Upper lobe of left lung (tissue), 6 donors: ENCODE measurements around the gene RDH8. TPM values are rescaled to one million over a fixed set of nuclear protein-coding genes. Genes with fewer than 3 reads are reported as not detected.
A peak's percentile ranks its signal among the peaks of the same experiment; 100 is the strongest.

Experiments used
- ATAC-seq, 2 donors: fragments of 200-7000 bp; cut with Tn5 transposase; one replicate each; pipeline ENCODE4 v1.9.1; 2022; ENCODE audit warnings: mild to moderate bottlenecking in 2 of 2, moderate library complexity in 2 of 2; ENCODE audit not compliant: low FRiP score in 2 of 2
- DNase-seq, 2 donors: peaks; one replicate each; pipeline ENCODE4 v3.0.0-alpha.2; 2019 to 2020
- H3K27ac ChIP-seq, 4 donors: fragments of 200-600 bp; sonication (generic); one replicate each; pipeline ENCODE4 v1.5.1; 2016 to 2019
- H3K27me3 ChIP-seq, 4 donors: fragments of 200-600 bp; sonication (generic); one replicate each; pipeline ENCODE4 v1.5.1; 2017 to 2019
- H3K36me3 ChIP-seq, 4 donors: fragments of 200-600 bp; sonication (generic); one replicate each; pipeline ENCODE4 v1.5.1; 2016 to 2019
- H3K4me1 ChIP-seq, 4 donors: fragments of 200-600 bp; sonication (generic); one replicate each; pipeline ENCODE4 v1.5.1; 2018 to 2019
- H3K4me3 ChIP-seq, 4 donors: fragments of 200-600 bp; sonication (generic); one replicate each; pipeline ENCODE4 v1.5.1; 2017 to 2019; ENCODE audit warnings: mild to moderate bottlenecking in 2 of 4, moderate library complexity in 1 of 4
- H3K9me3 ChIP-seq, 4 donors: fragments of 200-600 bp; sonication (generic); one replicate each; pipeline ENCODE4 v1.5.1; 2018 to 2019
- POLR2A ChIP-seq, 4 donors: fragments of 450-650 bp; IDR thresholded peaks; one replicate each; pipeline ENCODE4 v1.5.1; 2016 to 2017; ENCODE audit warnings: antibody characterized with exemption in 4 of 4, mild to moderate bottlenecking in 2 of 4
- WGBS, 2 donors: methylation state at CpG; one replicate each; pipeline ENCODE4 v1.1.5; 2017 to 2018; 5-methylcytosine and 5-hydroxymethylcytosine counted together
- small RNA-seq, 4 donors: library from RNA; depleted of rRNA; stranded (forward); fragments of <200 nt; gene quantifications; one replicate each; pipeline ENCODE3, GENCODE V24; 2016
- total RNA-seq, 6 donors: library from RNA; depleted of rRNA in 4 of 6; stranded (reverse); fragments of >200 nt in 4 of 6; gene quantifications; one replicate each; pipeline versions ENCODE4 v1.1.0 to v1.2.1, GENCODE V29; 2016 to 2021
- TF ChIP-seq, protein P1 (sequence below), 6 experiments: fragments of 450-650 bp in 4 of 6; fragments of 200-600 bp in 2 of 6; sonication (generic) in 2 of 6; IDR thresholded peaks; one replicate each; pipeline ENCODE4 v1.5.1; 2016 to 2019; ENCODE audit warnings: antibody characterized with exemption in 6 of 6
- donor health status: DM: no; HTN: no; CAD: no; lungs with moderate emphysema.
- donor health status: DM: no; HTN: yes; CAD: no; lungs with severe emphysema.

RDH8 gene
- total RNA-seq, 6 donors from 2014 or later, result not detected

DNA sequence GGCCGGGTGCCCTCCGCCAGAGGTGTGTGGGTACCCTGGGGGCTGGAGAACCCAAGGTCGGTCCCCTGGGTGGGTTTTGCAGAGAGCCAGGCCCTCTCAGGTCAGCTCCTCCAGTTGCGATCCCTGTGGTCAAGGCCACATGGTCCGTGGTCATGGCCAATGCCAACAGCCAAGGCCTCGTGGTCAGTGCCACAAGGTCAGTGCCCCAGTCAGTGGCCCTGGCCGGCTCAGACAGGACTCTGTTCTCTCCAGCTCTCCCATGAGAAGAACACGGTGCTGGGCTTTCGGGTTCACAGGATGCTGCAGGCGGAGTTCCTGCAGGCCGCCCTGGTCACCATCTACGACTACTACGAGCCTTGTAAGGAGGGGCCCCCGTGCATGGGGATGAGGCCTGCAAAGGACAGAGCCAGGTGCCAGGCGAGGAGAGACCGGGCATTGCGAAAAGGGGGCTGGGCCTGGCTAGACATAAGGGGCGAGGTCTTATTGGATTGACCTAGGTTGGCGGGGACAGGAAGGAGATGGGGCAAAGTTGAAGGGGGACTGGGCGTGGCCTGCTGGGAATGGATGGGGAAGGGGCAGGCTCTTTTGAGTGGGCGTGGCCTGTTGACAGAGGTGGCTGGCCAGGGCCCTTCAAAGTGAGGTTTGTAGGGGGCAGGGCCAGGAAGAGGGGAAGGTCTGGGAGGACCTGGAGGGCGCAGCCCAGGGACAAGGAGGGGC, 57.6 kb downstream of the RDH8 start:
- no peak for DNase-seq
- no peaks in the 10 kb centered on the region for H3K27me3 ChIP-seq
- ATAC-seq, result peak in 1 of 2 donors; percentile 6
- no peaks in the 10 kb centered on the region for H3K36me3 ChIP-seq
- no peak overlapping the region for H3K4me3 ChIP-seq
- whole genome bisulfite sequencing, 2 donors, result 74 to 80% methylated on average over 18 of the region's 22 CpGs
- H3K9me3 ChIP-seq, result peaks cover 0 to 10% (median 4%) of the 10 kb centered on the region in 4 donors
- H3K4me1 ChIP-seq, result no peaks in the 10 kb centered on the region
- no peak overlapping the region for H3K27ac ChIP-seq
- TF ChIP-seq, protein P1, sequence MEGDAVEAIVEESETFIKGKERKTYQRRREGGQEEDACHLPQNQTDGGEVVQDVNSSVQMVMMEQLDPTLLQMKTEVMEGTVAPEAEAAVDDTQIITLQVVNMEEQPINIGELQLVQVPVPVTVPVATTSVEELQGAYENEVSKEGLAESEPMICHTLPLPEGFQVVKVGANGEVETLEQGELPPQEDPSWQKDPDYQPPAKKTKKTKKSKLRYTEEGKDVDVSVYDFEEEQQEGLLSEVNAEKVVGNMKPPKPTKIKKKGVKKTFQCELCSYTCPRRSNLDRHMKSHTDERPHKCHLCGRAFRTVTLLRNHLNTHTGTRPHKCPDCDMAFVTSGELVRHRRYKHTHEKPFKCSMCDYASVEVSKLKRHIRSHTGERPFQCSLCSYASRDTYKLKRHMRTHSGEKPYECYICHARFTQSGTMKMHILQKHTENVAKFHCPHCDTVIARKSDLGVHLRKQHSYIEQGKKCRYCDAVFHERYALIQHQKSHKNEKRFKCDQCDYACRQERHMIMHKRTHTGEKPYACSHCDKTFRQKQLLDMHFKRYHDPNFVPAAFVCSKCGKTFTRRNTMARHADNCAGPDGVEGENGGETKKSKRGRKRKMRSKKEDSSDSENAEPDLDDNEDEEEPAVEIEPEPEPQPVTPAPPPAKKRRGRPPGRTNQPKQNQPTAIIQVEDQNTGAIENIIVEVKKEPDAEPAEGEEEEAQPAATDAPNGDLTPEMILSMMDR (IDR thresholded peaks at IDR 0.05), result no peak
- no peak for TF ChIP-seq POLR2A (IDR thresholded peaks at IDR 0.05)

Small RNAs within 50 kb of the gene (small RNA-seq; reads per million reads assigned to genes)
- 0 reads per million in 4 donors for gene MIR5589

Other genes starting within 250 kb of the RDH8 start
- gene ZNF846, start 244.7 kb upstream of the RDH8 start, total RNA-seq, result 10 to 100 TPM in 5 of 6 donors, 1 to 10 TPM in 1; 5.6 to 36.7 (median 15.0) TPM
- 10 to 100 TPM; 14.8 to 48.2 (median 32.3) TPM for gene FBXL12, start 194.4 kb upstream of the RDH8 start, total RNA-seq
- 100 to 1,000 TPM in 5 of 6 donors, 10 to 100 TPM in 1; 61.8 to 405 (median 255) TPM for gene UBL5, start 185.6 kb upstream of the RDH8 start, total RNA-seq
- gene PIN1, start 178.2 kb upstream of the RDH8 start, total RNA-seq, result 10 to 100 TPM; 38.8 to 87.5 (median 70.7) TPM
- gene OLFM2, start 77.0 kb upstream of the RDH8 start, total RNA-seq, result 10 to 100 TPM in 1 of 6 donors, 1 to 10 TPM in 3, under 1 TPM in 1, not detected in 1; 0.98 to 11.3 (median 4.7) TPM
- 10 to 100 TPM in 3 of 6 donors, 1 to 10 TPM in 3; 1.3 to 31.4 (median 11.2) TPM for gene COL5A3, start 3.0 kb upstream of the RDH8 start, total RNA-seq
- gene SHFL, start 72.8 kb downstream of the RDH8 start, total RNA-seq, result 10 to 100 TPM; 28.9 to 95.3 (median 39.0) TPM
- gene ANGPTL6, start 89.2 kb downstream of the RDH8 start, total RNA-seq, result 1 to 10 TPM in 2 of 6 donors, under 1 TPM in 2, not detected in 2; 0.17 to 2.0 (median 1.4) TPM
- gene PPAN, start 92.9 kb downstream of the RDH8 start, total RNA-seq, result 10 to 100 TPM; 18.3 to 46.8 (median 37.8) TPM
- gene P2RY11, start 98.2 kb downstream of the RDH8 start, total RNA-seq, result 10 to 100 TPM in 5 of 6 donors, 1 to 10 TPM in 1; 5.4 to 36.7 (median 15.3) TPM
- gene EIF3G, start 106.4 kb downstream of the RDH8 start, total RNA-seq, result 100 to 1,000 TPM; 133 to 246 (median 213) TPM
- gene DNMT1, start 181.5 kb downstream of the RDH8 start, total RNA-seq, result 100 to 1,000 TPM in 1 of 6 donors, 10 to 100 TPM in 5; 54.0 to 166 (median 63.9) TPM
- gene S1PR2, start 217.8 kb downstream of the RDH8 start, total RNA-seq, result 10 to 100 TPM in 4 of 6 donors, 1 to 10 TPM in 2; 9.1 to 30.0 (median 16.0) TPM
- gene MRPL4, start 238.7 kb downstream of the RDH8 start, total RNA-seq, result 10 to 100 TPM; 23.0 to 70.8 (median 45.0) TPM